Rectal smooth muscle tissue (tissue), 1 donor: ENCODE results near the gene DUSP5.

Source experiments
- H3K27ac ChIP-seq: one replicate; pipeline ENCODE4 v1.7.0; 2013; ENCODE audit warnings: low read depth, low read length, inconsistent platforms
- H3K27me3 ChIP-seq: one replicate; pipeline ENCODE4 v1.7.0; 2013; ENCODE audit warnings: low read length; ENCODE audit not compliant: control insufficient read depth, insufficient read depth
- H3K36me3 ChIP-seq: one replicate; pipeline ENCODE4 v1.7.0; 2013; ENCODE audit warnings: low read length; ENCODE audit not compliant: control insufficient read depth, insufficient read depth
- H3K4me1 ChIP-seq: one replicate; pipeline ENCODE4 v1.7.0; 2013; ENCODE audit warnings: low read length; ENCODE audit not compliant: control insufficient read depth, insufficient read depth
- H3K4me3 ChIP-seq: one replicate; pipeline ENCODE4 v1.7.0; 2013; ENCODE audit warnings: low read length
- H3K9ac ChIP-seq: one replicate; pipeline ENCODE4 v1.7.0; 2013; ENCODE audit warnings: low read length

DUSP5 gene

GRCh38 chr10:110497438-110498086, at the start of gene DUSP5:
TSS of gene DUSP5 (plus strand) at chr10:110497907. CDS start at chr10:110498122, 215 bp downstream.
- Histone ChIP-seq H3K27ac (peak within 1 kb of the TSS; percentile 93), H3K4me1 (peaks cover 33% of the 10 kb centered on the region)

GRCh38 chr10:110448682-110449418, 48.9 kb upstream of the DUSP5 start:
- Histone ChIP-seq H3K4me1 (no peaks in the 10 kb centered on the region), H3K9ac (no peak overlapping the region), H3K4me3 (no peak overlapping the region), H3K27me3 (no peaks in the 10 kb centered on the region), H3K27ac (no peak overlapping the region), H3K36me3 (no peaks in the 10 kb centered on the region)

More at GRCh38 chr10:110497438-110498086, at the start of gene DUSP5:
- H3K4me3 ChIP-seq = peak within 1 kb of the TSS; percentile 72
- no peaks in the 10 kb centered on the region for H3K27me3 ChIP-seq
- H3K9ac ChIP-seq = peak within 1 kb of the TSS; percentile 74
- no peaks in the 10 kb centered on the region for H3K36me3 ChIP-seq

GRCh38 chr10:110455446-110455845, 42.3 kb upstream of the DUSP5 start:
- H3K9ac ChIP-seq = no peak overlapping the region
- no peaks in the 10 kb centered on the region for H3K36me3 ChIP-seq

GRCh38 chr10:110456046-110456445, 41.7 kb upstream of the DUSP5 start:
- no peak overlapping the region for H3K9ac ChIP-seq
- H3K4me3 ChIP-seq = no peak overlapping the region
- H3K27ac ChIP-seq = no peak overlapping the region
- no peaks in the 10 kb centered on the region for H3K4me1 ChIP-seq
- no peaks in the 10 kb centered on the region for H3K27me3 ChIP-seq
- no peaks in the 10 kb centered on the region for H3K36me3 ChIP-seq

More at GRCh38 chr10:110455446-110455845, 42.3 kb upstream of the DUSP5 start:
- Histone ChIP-seq H3K4me1 (no peaks in the 10 kb centered on the region), H3K27ac (no peak overlapping the region), H3K4me3 (no peak overlapping the region), H3K27me3 (no peaks in the 10 kb centered on the region)

- Histone ChIP-seq H3K9ac (no peak overlapping the region), H3K4me3 (no peak overlapping the region), H3K27me3 (no peaks in the 10 kb centered on the region), H3K36me3 (no peaks in the 10 kb centered on the region), H3K27ac (no peak overlapping the region), H3K4me1 (no peaks in the 10 kb centered on the region)
Measured at GRCh38 chr10:110456523-110457091, 41.1 kb upstream of the DUSP5 start.

GRCh38 chr10:110457851-110458250, 39.9 kb upstream of the DUSP5 start:
- Histone ChIP-seq H3K27ac (no peak overlapping the region), H3K36me3 (no peaks in the 10 kb centered on the region), H3K27me3 (no peaks in the 10 kb centered on the region), H3K9ac (no peak overlapping the region), H3K4me3 (no peak overlapping the region), H3K4me1 (no peaks in the 10 kb centered on the region)

GRCh38 chr10:110458266-110458920, 39.3 kb upstream of the DUSP5 start:
- Histone ChIP-seq H3K27me3 (no peaks in the 10 kb centered on the region), H3K4me3 (no peak overlapping the region), H3K27ac (no peak overlapping the region), H3K4me1 (no peaks in the 10 kb centered on the region), H3K9ac (no peak overlapping the region), H3K36me3 (no peaks in the 10 kb centered on the region)

GRCh38 chr10:110459600-110459999, 38.1 kb upstream of the DUSP5 start:
- Histone ChIP-seq H3K27ac (no peak overlapping the region), H3K27me3 (no peaks in the 10 kb centered on the region), H3K9ac (no peak overlapping the region), H3K4me3 (no peak overlapping the region), H3K4me1 (no peaks in the 10 kb centered on the region), H3K36me3 (no peaks in the 10 kb centered on the region)

- Histone ChIP-seq H3K27ac (no peak overlapping the region), H3K9ac (no peak overlapping the region), H3K4me3 (no peak overlapping the region), H3K27me3 (no peaks in the 10 kb centered on the region), H3K36me3 (no peaks in the 10 kb centered on the region), H3K4me1 (no peaks in the 10 kb centered on the region)
Measured at GRCh38 chr10:110460111-110460809, 37.4 kb upstream of the DUSP5 start.

- H3K4me1 ChIP-seq = no peaks in the 10 kb centered on the region
- H3K36me3 ChIP-seq = no peaks in the 10 kb centered on the region
- no peak overlapping the region for H3K27ac ChIP-seq
- H3K27me3 ChIP-seq = no peaks in the 10 kb centered on the region
- H3K9ac ChIP-seq = no peak overlapping the region
- no peak overlapping the region for H3K4me3 ChIP-seq
Measured at GRCh38 chr10:110461088-110461487, 36.6 kb upstream of the DUSP5 start.

- H3K27ac ChIP-seq = no peak overlapping the region
- no peaks in the 10 kb centered on the region for H3K36me3 ChIP-seq
- no peak overlapping the region for H3K4me3 ChIP-seq
- H3K9ac ChIP-seq = no peak overlapping the region
- no peaks in the 10 kb centered on the region for H3K27me3 ChIP-seq
- H3K4me1 ChIP-seq = no peaks in the 10 kb centered on the region
Measured at GRCh38 chr10:110461530-110461929, 36.2 kb upstream of the DUSP5 start.
